IMR-90 (cell line): Measurements from ENCODE around the gene TMEM131. TPM values are rescaled to one million over a fixed set of nuclear protein-coding genes. Genes with fewer than 3 reads are reported as not detected.

Experiments used
- ATAC-seq: fragments of 200-7000 bp; cut with Tn5 transposase; 2 replicates; pipeline ENCODE4 v1.9.1; 2020; ENCODE audit warnings: low read depth, mild to moderate bottlenecking, moderate library complexity
- BruUV-seq: library from RNA; stranded (reverse); fragments of 400-500 nt; replicated peaks from 2 replicates; lab custom pipeline; 2021; lab: Mats Ljungman, UMichigan
- CTCF ChIA-PET: fragments of 300-600 bp; formaldehyde crosslinking; extraction: SDS; loops from one replicate; lab custom pipeline; 2021; ENCODE audit warnings: antibody characterized with exemption; lab: Yijun Ruan, JAX
- POLR2A ChIA-PET: fragments of 300-600 bp; sonication (Branson Sonifier 250); formaldehyde crosslinking; loops from one replicate; lab custom pipeline; 2022; ENCODE audit warnings: antibody characterized with exemption; ENCODE audit not compliant: unreplicated experiment; lab: Charles Lee
- DNase-seq: peaks from one replicate; pipeline ENCODE4 v3.0.0; 2013
- H2AFZ ChIP-seq: replicated peaks from 2 replicates; pipeline ENCODE3; 2013; ENCODE audit warnings: low read length, mild to moderate bottlenecking; ENCODE audit not compliant: poor library complexity
- H2AK5ac ChIP-seq: 2 replicates; pipeline ENCODE4 v1.6.1; 2013; ENCODE audit warnings: low read depth, low read length, inconsistent platforms
- H2AK9ac ChIP-seq: replicated peaks from 2 replicates; pipeline ENCODE3; 2013; ENCODE audit warnings: mild to moderate bottlenecking, low read depth, low read length, moderate library complexity; ENCODE audit not compliant: poor library complexity
- H2BK120ac ChIP-seq: 2 replicates; pipeline ENCODE4 v1.6.1; 2013; ENCODE audit warnings: low read depth, low read length, inconsistent platforms
- H2BK15ac ChIP-seq: 3 replicates; pipeline ENCODE4 v1.6.1; 2013; ENCODE audit warnings: low read depth, low read length, inconsistent platforms
- H2BK20ac ChIP-seq: 2 replicates; pipeline ENCODE4 v1.6.1; 2013; ENCODE audit warnings: low read depth, mild to moderate bottlenecking, inconsistent platforms, low read length, moderate library complexity
- H2BK5ac ChIP-seq: 2 replicates; pipeline ENCODE4 v1.6.1; 2013; ENCODE audit warnings: mild to moderate bottlenecking, low read depth, low read length, inconsistent platforms; ENCODE audit not compliant: poor library complexity, severe bottlenecking
- H3K14ac ChIP-seq: replicated peaks from 2 replicates; pipeline ENCODE4 v1.6.1; 2013; ENCODE audit warnings: low read depth, low read length, inconsistent platforms
- H3K18ac ChIP-seq: 2 replicates; pipeline ENCODE4 v1.6.1; 2013; ENCODE audit warnings: low read depth, low read length, control low read depth
- H3K23ac ChIP-seq: 2 replicates; pipeline ENCODE4 v1.6.1; 2013; ENCODE audit warnings: low read depth, low read length, inconsistent platforms
- H3K27ac ChIP-seq: 2 replicates; pipeline ENCODE4 v1.5.1; 2013; ENCODE audit warnings: mild to moderate bottlenecking, control low read depth, low read length; ENCODE audit not compliant: insufficient read depth
- H3K27me3 ChIP-seq: 2 replicates; pipeline ENCODE4 v1.6.1; 2013; ENCODE audit warnings: low read length; ENCODE audit not compliant: control insufficient read depth, insufficient read depth
- H3K36me3 ChIP-seq: 2 replicates; pipeline ENCODE4 v1.6.1; 2013; ENCODE audit warnings: low read length, mixed read lengths; ENCODE audit not compliant: control insufficient read depth, insufficient read depth
- H3K4ac ChIP-seq: 2 replicates; pipeline ENCODE4 v1.6.1; 2013; ENCODE audit warnings: low read depth, low read length, inconsistent platforms
- H3K4me1 ChIP-seq: 2 replicates; pipeline ENCODE4 v1.6.1; 2013; ENCODE audit warnings: low read length, mixed read lengths; ENCODE audit not compliant: control insufficient read depth, insufficient read depth
- H3K4me2 ChIP-seq: 2 replicates; pipeline ENCODE4 v1.6.1; 2013; ENCODE audit warnings: low read depth, mild to moderate bottlenecking, control low read depth, low read length, moderate library complexity
- H3K4me3 ChIP-seq: 2 replicates; pipeline ENCODE4 v1.5.1; 2013; ENCODE audit warnings: low read depth, mild to moderate bottlenecking, control low read depth, low read length, moderate library complexity; ENCODE audit not compliant: insufficient read depth
- H3K56ac ChIP-seq: 2 replicates; pipeline ENCODE4 v1.6.1; 2013; ENCODE audit warnings: low read length, inconsistent platforms; ENCODE audit not compliant: insufficient read depth; ENCODE audit errors: extremely low read depth
- H3K79me1 ChIP-seq, 2 experiments: 2 replicates each; pipeline ENCODE4 v1.6.1; 2013; ENCODE audit warnings: low read length in 2 of 2, inconsistent platforms in 1 of 2, low read depth in 1 of 2
- H3K9ac ChIP-seq: 2 replicates; pipeline ENCODE4 v1.6.1; 2013; ENCODE audit warnings: low read depth, low read length, control low read depth
- H3K9me1 ChIP-seq: 2 replicates; pipeline ENCODE4 v1.6.1; 2013; ENCODE audit warnings: low read length, inconsistent platforms; ENCODE audit not compliant: insufficient read depth
- H3K9me3 ChIP-seq: 2 replicates; pipeline ENCODE4 v1.6.1; 2013; ENCODE audit warnings: low read length; ENCODE audit not compliant: control insufficient read depth, insufficient read depth
- H4K20me1 ChIP-seq: 2 replicates; pipeline ENCODE4 v1.6.1; 2013; ENCODE audit warnings: low read length, inconsistent platforms; ENCODE audit not compliant: insufficient read depth
- H4K5ac ChIP-seq: 2 replicates; pipeline ENCODE4 v1.6.1; 2013; ENCODE audit warnings: mild to moderate bottlenecking, low read depth, low read length, control low read depth
- H4K8ac ChIP-seq, 2 experiments: 2 replicates each; pipeline ENCODE4 v1.6.1; 2013; ENCODE audit warnings: low read depth in 2 of 2, low read length in 2 of 2, control low read depth in 1 of 2, inconsistent platforms in 1 of 2
- H4K91ac ChIP-seq: 2 replicates; pipeline ENCODE4 v1.6.1; 2013; ENCODE audit warnings: low read depth, low read length, inconsistent platforms; ENCODE audit not compliant: insufficient read depth
- MAFK ChIP-seq: IDR thresholded peaks from 2 replicates; pipeline ENCODE4 v1.6.1; 2012; ENCODE audit warnings: low read depth, low read length, improper control_type of control experiment
- POLR2A ChIP-seq: IDR thresholded peaks from 2 replicates; pipeline ENCODE4 v1.6.1; 2012; ENCODE audit warnings: mild to moderate bottlenecking, low read depth, low read length
- RFX5 ChIP-seq: IDR thresholded peaks from 2 replicates; pipeline ENCODE4 v1.8.0; 2012; ENCODE audit warnings: low read depth, mild to moderate bottlenecking, low read length, moderate library complexity
- WGBS, 2 experiments: methylation state at CpG; one replicate each; pipeline versions ENCODE4 v1.1.5 to v1.1.7; 2013; ENCODE audit warnings: missing lambda C conversion rate in 2 of 2; ENCODE audit not compliant: insufficient read length in 1 of 2; ENCODE audit errors: extremely low coverage in 2 of 2; 5-methylcytosine and 5-hydroxymethylcytosine counted together
- dilution Hi-C: fragments of 300-500 bp; cut with HindIII; formaldehyde crosslinking; loops from one replicate; pipeline ENCODE4 v1.14.3; 2018; ENCODE audit warnings: low sequenced_read_pairs; ENCODE audit not compliant: unreplicated experiment
- in situ Hi-C: fragments of 300-500 bp; cut with MboI; formaldehyde crosslinking; loops from 3 replicates; pipeline ENCODE4 v1.14.3; 2019; ENCODE audit warnings: low sequenced_read_pairs, inconsistent platforms, mixed read lengths
- intact Hi-C: fragments of 100-400 bp; cut with micrococcal nuclease; formaldehyde crosslinking; loops from 2 replicates; pipeline ENCODE4 v1.10.0; 2022
- polyA plus RNA-seq, 3 experiments: library from polyadenylated mRNA; depleted of rRNA; stranded (reverse); fragments of >200 nt; gene quantifications; 2 replicates each; pipeline ENCODE4 v1.2.3, GENCODE V29; 2012; ENCODE audit warnings: low replicate concordance in 1 of 3
- total RNA-seq: library from RNA; depleted of rRNA; stranded (reverse); fragments of >200 nt; gene quantifications from 2 replicates; pipeline ENCODE4 v1.2.3, GENCODE V29; 2012

The TMEM131 gene
- total and polyA plus RNA-seq, 2 of the 4 experiments (the other 2 are of a cell fraction), result 13.3 to 14.0 TPM

- Histone ChIP-seq H3K4ac (no peak overlapping the region), H2BK20ac (no peak overlapping the region), H3K56ac (no peak overlapping the region), H2AK9ac (peak overlapping the region; percentile 5), H3K9me1 (no peaks in the 10 kb centered on the region), H3K9ac (no peak overlapping the region), H3K18ac (no peak overlapping the region), H3K23ac (no peak overlapping the region), H2BK5ac (no peak overlapping the region), H3K9me3 (no peaks in the 10 kb centered on the region), H4K8ac (no peak overlapping the region), H3K27ac (no peak overlapping the region), H3K4me1 (no peaks in the 10 kb centered on the region), H2AK5ac (no peak overlapping the region), H4K91ac (no peak overlapping the region), H3K4me3 (no peak overlapping the region), H2AFZ (no peak overlapping the region), H3K14ac (no peak overlapping the region), H3K27me3 (peaks cover 10% of the 10 kb centered on the region), H2BK120ac (no peak overlapping the region), H3K4me2 (no peak overlapping the region), H4K20me1 (no peaks in the 10 kb centered on the region), H3K79me1 (no peaks in the 10 kb centered on the region), H4K5ac (no peak overlapping the region), H2BK15ac (no peak overlapping the region), H3K36me3 (no peaks in the 10 kb centered on the region)
- no peak for TF ChIP-seq MAFK
- TF ChIP-seq RFX5, result no peak
- no peak for TF ChIP-seq POLR2A
- in situ Hi-C loops (no loop called here), intact Hi-C loops (no loop called here), dilution Hi-C loops (no loop called here)
- no TSS peak for BruUV-seq
- ChIA-PET CTCF (interaction anchor here (0.7 kb wide), 1 partner anchor 28 kb away, joined by 3 read pairs; no protein-coding TSS in a partner anchor), POLR2A (no interaction called here)
- no CpG with 5 or more reads among the region's 8 CpGs for WGBS, 2 experiments
- DNase-seq, result no peak
- ATAC-seq, result peak; percentile 42; the same call in 1 of the 2 replicates
These were observed 44.7 kb upstream of the TMEM131 start for GRCh38 chr2:98040331-98040939.
